ENCODE data around the gene LEF1. TPM values are rescaled to one million over a fixed set of nuclear protein-coding genes. Genes with fewer than 3 reads are reported as not detected.

LEF1 gene
- total and polyA plus RNA-seq, 2 donors (not counting 3 experiments of a cell fraction or from before 2014, with no cell fraction given) = 0.46 TPM; not detected in 1

DNA sequence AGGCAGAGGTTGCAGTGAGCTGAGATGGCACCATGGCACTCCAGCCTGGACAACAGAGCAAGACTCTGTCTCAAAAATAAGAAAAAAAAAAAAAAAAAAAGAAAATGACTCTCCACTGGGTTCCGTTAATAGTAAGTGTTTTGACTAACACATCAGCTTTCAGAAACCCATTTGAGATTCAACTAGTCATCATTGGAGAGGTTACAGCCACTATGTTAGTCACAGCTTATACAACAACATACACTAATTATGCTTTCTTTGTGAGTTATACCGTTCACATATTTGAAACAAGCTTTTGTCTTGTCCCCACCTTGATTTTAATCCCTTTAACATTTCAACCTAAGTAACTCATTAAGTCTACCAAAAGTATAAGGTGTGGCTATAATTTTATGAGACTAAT, 130.8 kb downstream of the LEF1 start:
- H3K27me3 ChIP-seq (ENCODE audit: control insufficient read depth in 2 of 2, insufficient read depth in 2 of 2, low read length in 2 of 2) = no peaks in the 10 kb centered on the region
- no peak overlapping the region for H3K27ac ChIP-seq (ENCODE audit: insufficient read depth, low read depth, low read length)
- ChIA-PET CTCF (no interaction called here), POLR2A (no interaction called here)
- no peak for DNase-seq (ENCODE audit: low read depth, low spot score)
- H3K4me2 ChIP-seq (ENCODE audit: insufficient read depth, low read length) = no peak overlapping the region
- no peaks in the 10 kb centered on the region for H3K9me3 ChIP-seq (replicated peaks; ENCODE audit: control insufficient read depth, insufficient read depth, low read length)
- no peaks in the 10 kb centered on the region for H3K9me1 ChIP-seq (replicated peaks; ENCODE audit: control insufficient read depth, extremely low read depth, insufficient read depth, low read length)
- no peak overlapping the region for H3K9ac ChIP-seq (replicated peaks; ENCODE audit: extremely low read depth, insufficient read depth, low read length)
- FAIRE-seq = no peak
- dilution Hi-C loops (cut with MboI; ENCODE audit: extremely low pct_ligation_motif_present, low sequenced_read_pairs) = no loop called here
- no TSS peak for BruUV-seq (replicated peaks)
- H2AFZ ChIP-seq (ENCODE audit: low read depth, low read length) = no peak overlapping the region
- no peaks in the 10 kb centered on the region for H3K79me2 ChIP-seq (ENCODE audit: control insufficient read depth, insufficient read depth, low read length)
- H3K4me3 ChIP-seq (replicated peaks in 1 of 3; ENCODE audit: insufficient read depth in 1 of 3, low read depth in 1 of 3, low read length in 3 of 3) = no peak overlapping the region
- intact Hi-C loops (cut with micrococcal nuclease) = no loop called here
- TF ChIP-seq MYC (IDR thresholded peaks at IDR 0.05; ENCODE audit: low read depth, low read length) (no peak), JUN (IDR thresholded peaks at IDR 0.05; ENCODE audit: borderline replicate concordance, insufficient read depth, insufficient read length, low read depth) (no peak), POLR2AphosphoS5 (IDR thresholded peaks at IDR 0.05; ENCODE audit: insufficient read depth, low read depth, low read length) (no peak), GATA2 (IDR thresholded peaks at IDR 0.05; ENCODE audit: insufficient read depth, insufficient read length, low read depth, low read length) (no peak)
- no peaks in the 10 kb centered on the region for H4K20me1 ChIP-seq (replicated peaks; ENCODE audit: control insufficient read depth, extremely low read depth, insufficient read depth, low read length)
- no peaks in the 10 kb centered on the region for H3K4me1 ChIP-seq (ENCODE audit: control insufficient read depth, extremely low read depth, insufficient read depth, low read length)
- H3K36me3 ChIP-seq (ENCODE audit: control insufficient read depth in 2 of 2, extremely low read depth in 1 of 2, insufficient read depth in 2 of 2, low read length in 2 of 2) = no peaks in the 10 kb centered on the region

DNA sequence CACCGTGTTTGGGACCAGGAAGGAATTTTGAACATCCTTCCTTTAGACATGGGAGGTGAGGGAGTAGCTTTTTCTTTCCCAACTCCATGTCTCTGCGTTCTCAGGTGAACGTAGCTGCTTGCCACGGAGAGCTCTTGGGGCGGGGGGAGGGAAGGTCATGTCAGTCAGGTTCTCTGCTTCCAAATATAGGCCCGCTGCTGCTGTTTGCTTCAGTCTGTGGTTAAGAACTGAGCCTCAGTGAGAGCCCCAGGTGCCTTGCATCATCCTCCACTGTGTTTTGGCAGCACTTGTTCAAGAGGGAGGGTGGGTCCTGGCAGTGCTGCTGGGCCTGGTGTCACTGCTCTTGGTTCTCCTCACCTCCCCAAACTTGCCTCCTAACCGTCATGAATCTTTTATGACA, 132.5 kb downstream of the LEF1 start:
- ChIA-PET CTCF (interaction anchor here (2.5 to 8.1 kb wide), 2 partner anchors 17 to 536 kb away, joined by 10 to 93 read pairs; no protein-coding TSS in a partner anchor), POLR2A (interaction anchor here (0.6 kb wide), 1 partner anchor 39 kb away, joined by 3 read pairs; no protein-coding TSS in a partner anchor)
- Histone ChIP-seq H3K9me3 (replicated peaks; ENCODE audit: control insufficient read depth, insufficient read depth, low read length) (no peaks in the 10 kb centered on the region), H3K4me2 (ENCODE audit: insufficient read depth, low read length) (no peak overlapping the region), H2AFZ (ENCODE audit: low read depth, low read length) (no peak overlapping the region), H3K36me3 (ENCODE audit: control insufficient read depth in 2 of 2, extremely low read depth in 1 of 2, insufficient read depth in 2 of 2, low read length in 2 of 2) (no peaks in the 10 kb centered on the region), H4K20me1 (replicated peaks; ENCODE audit: control insufficient read depth, extremely low read depth, insufficient read depth, low read length) (no peaks in the 10 kb centered on the region), H3K4me1 (ENCODE audit: control insufficient read depth, extremely low read depth, insufficient read depth, low read length) (no peaks in the 10 kb centered on the region), H3K27me3 (ENCODE audit: control insufficient read depth in 2 of 2, insufficient read depth in 2 of 2, low read length in 2 of 2) (no peaks in the 10 kb centered on the region), H3K4me3 (replicated peaks in 1 of 3; ENCODE audit: insufficient read depth in 1 of 3, low read depth in 1 of 3, low read length in 3 of 3) (no peak overlapping the region), H3K79me2 (ENCODE audit: control insufficient read depth, insufficient read depth, low read length) (no peaks in the 10 kb centered on the region), H3K27ac (ENCODE audit: insufficient read depth, low read depth, low read length) (no peak overlapping the region), H3K9me1 (replicated peaks; ENCODE audit: control insufficient read depth, extremely low read depth, insufficient read depth, low read length) (no peaks in the 10 kb centered on the region), H3K9ac (replicated peaks; ENCODE audit: extremely low read depth, insufficient read depth, low read length) (no peak overlapping the region)
- DNase-seq (ENCODE audit: low read depth, low spot score) (no peak), FAIRE-seq (no peak)
- dilution Hi-C loops (cut with MboI; ENCODE audit: extremely low pct_ligation_motif_present, low sequenced_read_pairs) = no loop called here
- no TSS peak for BruUV-seq (replicated peaks)
- TF ChIP-seq POLR2A (IDR thresholded peaks at IDR 0.05; ENCODE audit: low read depth, low read length) = no peak
- TF ChIP-seq, protein P1, sequence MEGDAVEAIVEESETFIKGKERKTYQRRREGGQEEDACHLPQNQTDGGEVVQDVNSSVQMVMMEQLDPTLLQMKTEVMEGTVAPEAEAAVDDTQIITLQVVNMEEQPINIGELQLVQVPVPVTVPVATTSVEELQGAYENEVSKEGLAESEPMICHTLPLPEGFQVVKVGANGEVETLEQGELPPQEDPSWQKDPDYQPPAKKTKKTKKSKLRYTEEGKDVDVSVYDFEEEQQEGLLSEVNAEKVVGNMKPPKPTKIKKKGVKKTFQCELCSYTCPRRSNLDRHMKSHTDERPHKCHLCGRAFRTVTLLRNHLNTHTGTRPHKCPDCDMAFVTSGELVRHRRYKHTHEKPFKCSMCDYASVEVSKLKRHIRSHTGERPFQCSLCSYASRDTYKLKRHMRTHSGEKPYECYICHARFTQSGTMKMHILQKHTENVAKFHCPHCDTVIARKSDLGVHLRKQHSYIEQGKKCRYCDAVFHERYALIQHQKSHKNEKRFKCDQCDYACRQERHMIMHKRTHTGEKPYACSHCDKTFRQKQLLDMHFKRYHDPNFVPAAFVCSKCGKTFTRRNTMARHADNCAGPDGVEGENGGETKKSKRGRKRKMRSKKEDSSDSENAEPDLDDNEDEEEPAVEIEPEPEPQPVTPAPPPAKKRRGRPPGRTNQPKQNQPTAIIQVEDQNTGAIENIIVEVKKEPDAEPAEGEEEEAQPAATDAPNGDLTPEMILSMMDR (IDR thresholded peaks at IDR 0.05; ENCODE audit: extremely low read depth in 1 of 2, insufficient read depth in 1 of 2, low read depth in 1 of 2, low read length in 2 of 2) = no peak
- no peak for TF ChIP-seq MYC (IDR thresholded peaks at IDR 0.05; ENCODE audit: low read depth, low read length)
- no peak for TF ChIP-seq FOS (IDR thresholded peaks at IDR 0.05; ENCODE audit: borderline replicate concordance, insufficient read depth, low read length)
- TF ChIP-seq EZH2 (IDR thresholded peaks at IDR 0.05; ENCODE audit: borderline replicate concordance, low read depth, low read length, severe bottlenecking) = no peak
- TF ChIP-seq POLR2AphosphoS5 (IDR thresholded peaks at IDR 0.05; ENCODE audit: insufficient read depth, low read depth, low read length) = no peak
- TF ChIP-seq, protein P2, sequence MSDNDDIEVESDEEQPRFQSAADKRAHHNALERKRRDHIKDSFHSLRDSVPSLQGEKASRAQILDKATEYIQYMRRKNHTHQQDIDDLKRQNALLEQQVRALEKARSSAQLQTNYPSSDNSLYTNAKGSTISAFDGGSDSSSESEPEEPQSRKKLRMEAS (IDR thresholded peaks at IDR 0.05; ENCODE audit: insufficient read depth, insufficient read length) = no peak
- no peak for TF ChIP-seq JUN (IDR thresholded peaks at IDR 0.05; ENCODE audit: borderline replicate concordance, insufficient read depth, insufficient read length, low read depth)
- intact Hi-C loops (cut with micrococcal nuclease) = no loop called here

All from endothelial cell of umbilical vein (primary cell).